Ascending aorta (tissue), 2 donors: Measurements from ENCODE around the gene RASEF. TPM values are rescaled to one million over a fixed set of nuclear protein-coding genes. Genes with fewer than 3 reads are reported as not detected.
"Not testable (repeated sequence)": the region's sequence is repeated elsewhere in the genome, so short reads cannot be mapped to it uniquely, and the experiment has no call there.

Source experiments
- DNase-seq, 2 donors: peaks; one replicate each; pipeline ENCODE4 v3.0.0-alpha.2; 2019; ENCODE audit warnings: low spot score in 2 of 2
- H3K27ac ChIP-seq, 2 donors: fragments of 200-600 bp; sonication (generic); one replicate each; pipeline ENCODE4 v1.5.1; 2016 to 2017; ENCODE audit warnings: mild to moderate bottlenecking in 1 of 2
- H3K27me3 ChIP-seq: fragments of 200-600 bp; sonication (generic); one replicate; pipeline ENCODE4 v1.5.1; 2017
- H3K36me3 ChIP-seq, 2 donors: fragments of 200-600 bp; sonication (generic); one replicate each; pipeline ENCODE4 v1.5.1; 2016
- H3K4me1 ChIP-seq, 2 donors: fragments of 200-600 bp; sonication (generic); one replicate each; pipeline ENCODE4 v1.5.1; 2016 to 2017; ENCODE audit warnings: mild to moderate bottlenecking in 1 of 2
- H3K4me3 ChIP-seq, 2 donors: fragments of 200-600 bp; sonication (generic); one replicate each; pipeline ENCODE4 v1.5.1; 2016 to 2017; ENCODE audit warnings: mild to moderate bottlenecking in 1 of 2
- H3K9me3 ChIP-seq, 2 donors: fragments of 200-600 bp; sonication (generic); one replicate each; pipeline ENCODE4 v1.5.1; 2016
- CTCF ChIP-seq, 3 experiments: fragments of 200-600 bp in 2 of 3; fragments of 450-650 bp in 1 of 3; sonication (generic) in 2 of 3; IDR thresholded peaks; one replicate each; pipeline ENCODE4 v1.5.1; 2016 to 2019; ENCODE audit warnings: antibody characterized with exemption in 3 of 3, mild to moderate bottlenecking in 1 of 3, moderate library complexity in 1 of 3
- intact Hi-C: fragments of 100-400 bp; cut with DNase I; formaldehyde crosslinking; loops from one replicate; pipeline ENCODE4 v1.15.1; 2023
- total RNA-seq: library from RNA; depleted of rRNA; stranded (reverse); fragments of >200 nt; gene quantifications from one replicate; pipeline ENCODE4 v1.1.0, GENCODE V29; 2016

The RASEF gene
- total RNA-seq, 1 donor from 2014 or later = not detected

GRCh38 chr9:83106263-83106662 is 43.3 kb upstream of the RASEF start:
- no peaks in the 10 kb centered on the region for H3K27me3 ChIP-seq
- H3K4me3 ChIP-seq = no peak overlapping the region
- DNase-seq = no peak

GRCh38 chr9:83097633-83098032 is 34.7 kb upstream of the RASEF start:
- Histone ChIP-seq H3K4me3 (no peak overlapping the region), H3K4me1 (no peaks in the 10 kb centered on the region), H3K36me3 (no peaks in the 10 kb centered on the region), H3K9me3 (no peaks in the 10 kb centered on the region), H3K27me3 (no peaks in the 10 kb centered on the region), H3K27ac (no peak overlapping the region)
- no peak for TF ChIP-seq CTCF (IDR thresholded peaks at IDR 0.05)
- DNase-seq = no peak
- intact Hi-C loops = no loop called here

More at GRCh38 chr9:83106263-83106662, 43.3 kb upstream of the RASEF start:
- intact Hi-C loops = no loop called here
- no peak for TF ChIP-seq CTCF (IDR thresholded peaks at IDR 0.05)
- no peaks in the 10 kb centered on the region for H3K9me3 ChIP-seq
- H3K27ac ChIP-seq = no peak overlapping the region
- no peaks in the 10 kb centered on the region for H3K36me3 ChIP-seq
- no peaks in the 10 kb centered on the region for H3K4me1 ChIP-seq

GRCh38 chr9:83093311-83093710 is 30.4 kb upstream of the RASEF start:
- DNase-seq, H3K9me3 ChIP-seq, H3K27me3 ChIP-seq, H3K4me1 ChIP-seq, H3K27ac ChIP-seq, intact Hi-C loops, H3K36me3 ChIP-seq, H3K4me3 ChIP-seq: not testable (repeated sequence)

- intact Hi-C loops = no loop called here
- no peak for DNase-seq
- Histone ChIP-seq H3K36me3 (no peaks in the 10 kb centered on the region), H3K27me3 (no peaks in the 10 kb centered on the region), H3K9me3 (no peaks in the 10 kb centered on the region), H3K27ac (no peak overlapping the region), H3K4me1 (no peaks in the 10 kb centered on the region), H3K4me3 (no peak overlapping the region)
- TF ChIP-seq CTCF (IDR thresholded peaks at IDR 0.05) = no peak
Observed at GRCh38 chr9:83081846-83082245, 18.9 kb upstream of the RASEF start.

GRCh38 chr9:83081010-83081409 is 18.1 kb upstream of the RASEF start:
- H3K27me3 ChIP-seq = no peaks in the 10 kb centered on the region
- intact Hi-C loops = no loop called here
- H3K4me1 ChIP-seq = no peaks in the 10 kb centered on the region
- no peak overlapping the region for H3K27ac ChIP-seq
- H3K36me3 ChIP-seq = no peaks in the 10 kb centered on the region
- TF ChIP-seq CTCF (IDR thresholded peaks at IDR 0.05) = no peak
- no peak for DNase-seq
- H3K4me3 ChIP-seq = no peak overlapping the region
- H3K9me3 ChIP-seq = no peaks in the 10 kb centered on the region

GRCh38 chr9:83075932-83076331 is 13.0 kb upstream of the RASEF start:
- H3K36me3 ChIP-seq, H3K27me3 ChIP-seq, H3K4me1 ChIP-seq, H3K4me3 ChIP-seq, intact Hi-C loops, DNase-seq, H3K9me3 ChIP-seq, H3K27ac ChIP-seq: not testable (repeated sequence)

- DNase-seq, H3K27ac ChIP-seq, H3K9me3 ChIP-seq, intact Hi-C loops, H3K27me3 ChIP-seq, H3K4me3 ChIP-seq, H3K36me3 ChIP-seq, H3K4me1 ChIP-seq: not testable (repeated sequence)
Observed at GRCh38 chr9:83072498-83072897, 9.6 kb upstream of the RASEF start.
